ENCODE measurements around the gene TRIM16. TPM values are rescaled to one million over a fixed set of nuclear protein-coding genes. Genes with fewer than 3 reads are reported as not detected.
"Not testable (repeated sequence)": the region's sequence is repeated elsewhere in the genome, so short reads cannot be mapped to it uniquely, and the experiment has no call there.

Gene TRIM16
- polyA plus RNA-seq, 1 donor from 2014 or later: 4.7 TPM

GRCh38 chr17:15648386-15648785 is 35.7 kb downstream of the TRIM16 start:
- H3K4me3 Mint-ChIP-seq: no peak overlapping the region
- H3K4me1 Mint-ChIP-seq: peaks cover 0 to 2% (median 0%) of the 10 kb centered on the region in 3 donors
- H3K36me3 Mint-ChIP-seq: peaks cover 3% of the 10 kb centered on the region
- H3K27ac Mint-ChIP-seq: no peak overlapping the region
- H3K9me3 Mint-ChIP-seq: no peaks in the 10 kb centered on the region
- no peaks in the 10 kb centered on the region for H3K27me3 Mint-ChIP-seq

GRCh38 chr17:15645942-15646312 is 38.2 kb downstream of the TRIM16 start:
- H3K36me3 Mint-ChIP-seq, H3K4me3 Mint-ChIP-seq, H3K9me3 Mint-ChIP-seq, H3K27me3 Mint-ChIP-seq, H3K27ac Mint-ChIP-seq, H3K4me1 Mint-ChIP-seq: not testable (repeated sequence)

GRCh38 chr17:15645099-15645941 is 38.8 kb downstream of the TRIM16 start:
- not testable (repeated sequence) for H3K27me3 Mint-ChIP-seq, H3K4me1 Mint-ChIP-seq, H3K9me3 Mint-ChIP-seq, H3K27ac Mint-ChIP-seq, H3K36me3 Mint-ChIP-seq, H3K4me3 Mint-ChIP-seq

GRCh38 chr17:15642505-15643251 is 41.4 kb downstream of the TRIM16 start:
- not testable (repeated sequence) for H3K4me3 Mint-ChIP-seq, H3K27me3 Mint-ChIP-seq, H3K36me3 Mint-ChIP-seq, H3K9me3 Mint-ChIP-seq, H3K4me1 Mint-ChIP-seq, H3K27ac Mint-ChIP-seq

- not testable (repeated sequence) for H3K9me3 Mint-ChIP-seq, H3K27ac Mint-ChIP-seq, H3K27me3 Mint-ChIP-seq, H3K4me1 Mint-ChIP-seq, H3K4me3 Mint-ChIP-seq, H3K36me3 Mint-ChIP-seq
These were observed 42.1 kb downstream of the TRIM16 start for GRCh38 chr17:15642014-15642413.

GRCh38 chr17:15630930-15631453 is 53.1 kb downstream of the TRIM16 start:
- not testable (repeated sequence) for H3K36me3 Mint-ChIP-seq, H3K27ac Mint-ChIP-seq, H3K4me3 Mint-ChIP-seq, H3K9me3 Mint-ChIP-seq, H3K4me1 Mint-ChIP-seq, H3K27me3 Mint-ChIP-seq

- H3K4me1 Mint-ChIP-seq, H3K27ac Mint-ChIP-seq, H3K27me3 Mint-ChIP-seq, H3K36me3 Mint-ChIP-seq, H3K4me3 Mint-ChIP-seq, H3K9me3 Mint-ChIP-seq: not testable (repeated sequence)
These were observed 54.1 kb downstream of the TRIM16 start for GRCh38 chr17:15629991-15630390.

GRCh38 chr17:15623661-15624209 is 60.4 kb downstream of the TRIM16 start:
- not testable (repeated sequence) for H3K27ac Mint-ChIP-seq, H3K36me3 Mint-ChIP-seq, H3K4me1 Mint-ChIP-seq, H3K4me3 Mint-ChIP-seq, H3K27me3 Mint-ChIP-seq, H3K9me3 Mint-ChIP-seq

GRCh38 chr17:15623255-15623654 is 60.9 kb downstream of the TRIM16 start:
- H3K27me3 Mint-ChIP-seq, H3K27ac Mint-ChIP-seq, H3K36me3 Mint-ChIP-seq, H3K9me3 Mint-ChIP-seq, H3K4me3 Mint-ChIP-seq, H3K4me1 Mint-ChIP-seq: not testable (repeated sequence)

GRCh38 chr17:15622124-15622523 is 62.0 kb downstream of the TRIM16 start:
- H3K27me3 Mint-ChIP-seq, H3K9me3 Mint-ChIP-seq, H3K36me3 Mint-ChIP-seq, H3K4me1 Mint-ChIP-seq, H3K4me3 Mint-ChIP-seq, H3K27ac Mint-ChIP-seq: not testable (repeated sequence)

- H3K36me3 Mint-ChIP-seq: not testable (repeated sequence)
These were observed 64.6 kb downstream of the TRIM16 start, which contains the start of gene FBXW10B for GRCh38 chr17:15619331-15620058. FBXW10B (minus strand) TSS chr17:15619704; CDS start chr17:15619512, 192 bp downstream.

GRCh38 chr17:15616828-15617227 is 67.3 kb downstream of the TRIM16 start:
- H3K36me3 Mint-ChIP-seq, H3K4me1 Mint-ChIP-seq, H3K27ac Mint-ChIP-seq: not testable (repeated sequence)

More at GRCh38 chr17:15619331-15620058, 64.6 kb downstream of the TRIM16 start, which contains the start of gene FBXW10B:
- not testable (repeated sequence) for H3K9me3 Mint-ChIP-seq, H3K27me3 Mint-ChIP-seq, H3K4me1 Mint-ChIP-seq, H3K27ac Mint-ChIP-seq
- peak within 1 kb of the TSS in 1 of 4 donors; percentile 47 for H3K4me3 Mint-ChIP-seq

GRCh38 chr17:15615850-15616249 is 68.3 kb downstream of the TRIM16 start:
- not testable (repeated sequence) for H3K4me1 Mint-ChIP-seq, H3K27ac Mint-ChIP-seq, H3K9me3 Mint-ChIP-seq, H3K36me3 Mint-ChIP-seq, H3K27me3 Mint-ChIP-seq, H3K4me3 Mint-ChIP-seq

More at GRCh38 chr17:15616828-15617227, 67.3 kb downstream of the TRIM16 start:
- not testable (repeated sequence) for H3K27me3 Mint-ChIP-seq, H3K9me3 Mint-ChIP-seq, H3K4me3 Mint-ChIP-seq

- H3K4me1 Mint-ChIP-seq, H3K27me3 Mint-ChIP-seq, H3K36me3 Mint-ChIP-seq, H3K4me3 Mint-ChIP-seq, H3K27ac Mint-ChIP-seq, H3K9me3 Mint-ChIP-seq: not testable (repeated sequence)
These were observed 71.0 kb downstream of the TRIM16 start for GRCh38 chr17:15613111-15613510.

GRCh38 chr17:15592960-15593359 is 91.2 kb downstream of the TRIM16 start:
- H3K36me3 Mint-ChIP-seq, H3K9me3 Mint-ChIP-seq, H3K27ac Mint-ChIP-seq: not testable (repeated sequence)
- peaks cover 20% of the 10 kb centered on the region for H3K27me3 Mint-ChIP-seq
- peak overlapping the region in 1 of 4 donors; percentile 60 for H3K4me3 Mint-ChIP-seq
- H3K4me1 Mint-ChIP-seq: peaks cover 4 to 10% (median 7%) of the 10 kb centered on the region in 3 donors

Data from IgD-negative memory B cell (primary cell).